IMR-90 (cell line): Measurements from ENCODE around the gene HIF1A. TPM values are rescaled to one million over a fixed set of nuclear protein-coding genes. Genes with fewer than 3 reads are reported as not detected.

Source experiments
- ATAC-seq: fragments of 200-7000 bp; cut with Tn5 transposase; 2 replicates; pipeline ENCODE4 v1.9.1; 2020; ENCODE audit warnings: low read depth, mild to moderate bottlenecking, moderate library complexity
- BruUV-seq: library from RNA; stranded (reverse); fragments of 400-500 nt; replicated peaks from 2 replicates; lab custom pipeline; 2021; lab: Mats Ljungman, UMichigan
- CTCF ChIA-PET: fragments of 300-600 bp; formaldehyde crosslinking; extraction: SDS; loops from one replicate; lab custom pipeline; 2021; ENCODE audit warnings: antibody characterized with exemption; lab: Yijun Ruan, JAX
- POLR2A ChIA-PET: fragments of 300-600 bp; sonication (Branson Sonifier 250); formaldehyde crosslinking; loops from one replicate; lab custom pipeline; 2022; ENCODE audit warnings: antibody characterized with exemption; ENCODE audit not compliant: unreplicated experiment; lab: Charles Lee
- DNase-seq: peaks from one replicate; pipeline ENCODE4 v3.0.0; 2013
- H2AFZ ChIP-seq: replicated peaks from 2 replicates; pipeline ENCODE3; 2013; ENCODE audit warnings: low read length, mild to moderate bottlenecking; ENCODE audit not compliant: poor library complexity
- H2AK5ac ChIP-seq: 2 replicates; pipeline ENCODE4 v1.6.1; 2013; ENCODE audit warnings: low read depth, low read length, inconsistent platforms
- H2AK9ac ChIP-seq: replicated peaks from 2 replicates; pipeline ENCODE3; 2013; ENCODE audit warnings: mild to moderate bottlenecking, low read depth, low read length, moderate library complexity; ENCODE audit not compliant: poor library complexity
- H2BK120ac ChIP-seq: 2 replicates; pipeline ENCODE4 v1.6.1; 2013; ENCODE audit warnings: low read depth, low read length, inconsistent platforms
- H2BK15ac ChIP-seq: 3 replicates; pipeline ENCODE4 v1.6.1; 2013; ENCODE audit warnings: low read depth, low read length, inconsistent platforms
- H2BK20ac ChIP-seq: 2 replicates; pipeline ENCODE4 v1.6.1; 2013; ENCODE audit warnings: low read depth, mild to moderate bottlenecking, inconsistent platforms, low read length, moderate library complexity
- H2BK5ac ChIP-seq: 2 replicates; pipeline ENCODE4 v1.6.1; 2013; ENCODE audit warnings: mild to moderate bottlenecking, low read depth, low read length, inconsistent platforms; ENCODE audit not compliant: poor library complexity, severe bottlenecking
- H3K14ac ChIP-seq: replicated peaks from 2 replicates; pipeline ENCODE4 v1.6.1; 2013; ENCODE audit warnings: low read depth, low read length, inconsistent platforms
- H3K18ac ChIP-seq: 2 replicates; pipeline ENCODE4 v1.6.1; 2013; ENCODE audit warnings: low read depth, low read length, control low read depth
- H3K23ac ChIP-seq: 2 replicates; pipeline ENCODE4 v1.6.1; 2013; ENCODE audit warnings: low read depth, low read length, inconsistent platforms
- H3K27ac ChIP-seq: 2 replicates; pipeline ENCODE4 v1.5.1; 2013; ENCODE audit warnings: mild to moderate bottlenecking, control low read depth, low read length; ENCODE audit not compliant: insufficient read depth
- H3K27me3 ChIP-seq: 2 replicates; pipeline ENCODE4 v1.6.1; 2013; ENCODE audit warnings: low read length; ENCODE audit not compliant: control insufficient read depth, insufficient read depth
- H3K36me3 ChIP-seq: 2 replicates; pipeline ENCODE4 v1.6.1; 2013; ENCODE audit warnings: low read length, mixed read lengths; ENCODE audit not compliant: control insufficient read depth, insufficient read depth
- H3K4ac ChIP-seq: 2 replicates; pipeline ENCODE4 v1.6.1; 2013; ENCODE audit warnings: low read depth, low read length, inconsistent platforms
- H3K4me1 ChIP-seq: 2 replicates; pipeline ENCODE4 v1.6.1; 2013; ENCODE audit warnings: low read length, mixed read lengths; ENCODE audit not compliant: control insufficient read depth, insufficient read depth
- H3K4me2 ChIP-seq: 2 replicates; pipeline ENCODE4 v1.6.1; 2013; ENCODE audit warnings: low read depth, mild to moderate bottlenecking, control low read depth, low read length, moderate library complexity
- H3K4me3 ChIP-seq: 2 replicates; pipeline ENCODE4 v1.5.1; 2013; ENCODE audit warnings: low read depth, mild to moderate bottlenecking, control low read depth, low read length, moderate library complexity; ENCODE audit not compliant: insufficient read depth
- H3K56ac ChIP-seq: 2 replicates; pipeline ENCODE4 v1.6.1; 2013; ENCODE audit warnings: low read length, inconsistent platforms; ENCODE audit not compliant: insufficient read depth; ENCODE audit errors: extremely low read depth
- H3K79me1 ChIP-seq, 2 experiments: 2 replicates each; pipeline ENCODE4 v1.6.1; 2013; ENCODE audit warnings: low read length in 2 of 2, inconsistent platforms in 1 of 2, low read depth in 1 of 2
- H3K9ac ChIP-seq: 2 replicates; pipeline ENCODE4 v1.6.1; 2013; ENCODE audit warnings: low read depth, low read length, control low read depth
- H3K9me1 ChIP-seq: 2 replicates; pipeline ENCODE4 v1.6.1; 2013; ENCODE audit warnings: low read length, inconsistent platforms; ENCODE audit not compliant: insufficient read depth
- H3K9me3 ChIP-seq: 2 replicates; pipeline ENCODE4 v1.6.1; 2013; ENCODE audit warnings: low read length; ENCODE audit not compliant: control insufficient read depth, insufficient read depth
- H4K20me1 ChIP-seq: 2 replicates; pipeline ENCODE4 v1.6.1; 2013; ENCODE audit warnings: low read length, inconsistent platforms; ENCODE audit not compliant: insufficient read depth
- H4K5ac ChIP-seq: 2 replicates; pipeline ENCODE4 v1.6.1; 2013; ENCODE audit warnings: mild to moderate bottlenecking, low read depth, low read length, control low read depth
- H4K8ac ChIP-seq, 2 experiments: 2 replicates each; pipeline ENCODE4 v1.6.1; 2013; ENCODE audit warnings: low read depth in 2 of 2, low read length in 2 of 2, control low read depth in 1 of 2, inconsistent platforms in 1 of 2
- H4K91ac ChIP-seq: 2 replicates; pipeline ENCODE4 v1.6.1; 2013; ENCODE audit warnings: low read depth, low read length, inconsistent platforms; ENCODE audit not compliant: insufficient read depth
- BHLHE40 ChIP-seq: fragments of 150-350 bp; IDR thresholded peaks from 2 replicates; pipeline ENCODE4 v1.6.1; 2016; ENCODE audit warnings: mild to moderate bottlenecking, low read depth, low read length
- CEBPB ChIP-seq: IDR thresholded peaks from 2 replicates; pipeline ENCODE4 v1.6.1; 2012; ENCODE audit warnings: low read depth, low read length, improper control_type of control experiment
- CHD1 ChIP-seq: IDR thresholded peaks from 2 replicates; pipeline ENCODE4 v1.6.1; 2012; ENCODE audit warnings: low read depth, low read length, improper control_type of control experiment
- CTCF ChIP-seq: conservative IDR thresholded peaks from 2 replicates; pipeline ENCODE4 v1.5.1; 2012; ENCODE audit warnings: mild to moderate bottlenecking, low read depth, low read length, improper control_type of control experiment
- ELK1 ChIP-seq: fragments of 150-350 bp; IDR thresholded peaks from 2 replicates; pipeline ENCODE4 v1.6.1; 2016; ENCODE audit warnings: low read depth, mild to moderate bottlenecking, low read length, moderate library complexity, borderline replicate concordance
- FOS ChIP-seq: fragments of 150-350 bp; IDR thresholded peaks from 2 replicates; pipeline ENCODE4 v1.6.1; 2016; ENCODE audit warnings: low read depth, low read length
- MAFK ChIP-seq: IDR thresholded peaks from 2 replicates; pipeline ENCODE4 v1.6.1; 2012; ENCODE audit warnings: low read depth, low read length, improper control_type of control experiment
- MAZ ChIP-seq: IDR thresholded peaks from 2 replicates; pipeline ENCODE4 v1.6.1; 2012; ENCODE audit warnings: low read depth, mild to moderate bottlenecking, low read length, improper control_type of control experiment, moderate library complexity, borderline replicate concordance
- MXI1 ChIP-seq: IDR thresholded peaks from 2 replicates; pipeline ENCODE4 v1.6.1; 2012; ENCODE audit warnings: low read depth, mild to moderate bottlenecking, low read length, moderate library complexity, borderline replicate concordance
- NFE2L2 ChIP-seq: fragments of 150-350 bp; IDR thresholded peaks from 2 replicates; pipeline ENCODE4 v1.6.1; 2016; ENCODE audit warnings: low read depth, mild to moderate bottlenecking, low read length
- POLR2A ChIP-seq: IDR thresholded peaks from 2 replicates; pipeline ENCODE4 v1.6.1; 2012; ENCODE audit warnings: mild to moderate bottlenecking, low read depth, low read length
- RAD21 ChIP-seq: IDR thresholded peaks from 2 replicates; pipeline ENCODE4 v1.6.1; 2012; ENCODE audit warnings: low read length, improper control_type of control experiment
- RCOR1 ChIP-seq: IDR thresholded peaks from 2 replicates; pipeline ENCODE4 v1.6.1; 2012; ENCODE audit warnings: mild to moderate bottlenecking, low read length, improper control_type of control experiment; ENCODE audit not compliant: insufficient replicate concordance
- RFX5 ChIP-seq: IDR thresholded peaks from 2 replicates; pipeline ENCODE4 v1.8.0; 2012; ENCODE audit warnings: low read depth, mild to moderate bottlenecking, low read length, moderate library complexity
- SMC3 ChIP-seq: fragments of 150-350 bp; IDR thresholded peaks from 2 replicates; pipeline ENCODE4 v1.6.1; 2016; ENCODE audit warnings: low read depth, mild to moderate bottlenecking, antibody characterized with exemption, low read length, moderate library complexity
- USF2 ChIP-seq: fragments of 150-350 bp; IDR thresholded peaks from 2 replicates; pipeline ENCODE4 v1.6.1; 2017; ENCODE audit warnings: mild to moderate bottlenecking, antibody characterized with exemption, low read length, low read depth
- dilution Hi-C: fragments of 300-500 bp; cut with HindIII; formaldehyde crosslinking; loops from one replicate; pipeline ENCODE4 v1.14.3; 2018; ENCODE audit warnings: low sequenced_read_pairs; ENCODE audit not compliant: unreplicated experiment
- in situ Hi-C: fragments of 300-500 bp; cut with MboI; formaldehyde crosslinking; loops from 3 replicates; pipeline ENCODE4 v1.14.3; 2019; ENCODE audit warnings: low sequenced_read_pairs, inconsistent platforms, mixed read lengths
- intact Hi-C: fragments of 100-400 bp; cut with micrococcal nuclease; formaldehyde crosslinking; loops from 2 replicates; pipeline ENCODE4 v1.10.0; 2022
- polyA plus RNA-seq, 3 experiments: library from polyadenylated mRNA; depleted of rRNA; stranded (reverse); fragments of >200 nt; gene quantifications; 2 replicates each; pipeline ENCODE4 v1.2.3, GENCODE V29; 2012; ENCODE audit warnings: low replicate concordance in 1 of 3
- total RNA-seq: library from RNA; depleted of rRNA; stranded (reverse); fragments of >200 nt; gene quantifications from 2 replicates; pipeline ENCODE4 v1.2.3, GENCODE V29; 2012

HIF1A gene
- total and polyA plus RNA-seq, 2 of the 4 experiments (the other 2 are of a cell fraction): 128 to 301 TPM

- ATAC-seq (no peak), DNase-seq (no peak)
- Histone ChIP-seq H3K27ac (no peak overlapping the region), H2AK5ac (no peak overlapping the region), H3K4me3 (no peak overlapping the region), H3K27me3 (no peaks in the 10 kb centered on the region), H4K8ac (no peak overlapping the region), H3K4me2 (no peak overlapping the region), H4K5ac (no peak overlapping the region), H3K4ac (no peak overlapping the region), H4K20me1 (peaks cover 9% of the 10 kb centered on the region), H2AK9ac (no peak overlapping the region), H2BK15ac (no peak overlapping the region), H3K9me1 (0 out of 2 replicates have a peak, but pooled peaks cover under 1% of the 10 kb centered on the region), H3K14ac (no peak overlapping the region), H3K9ac (no peak overlapping the region), H2BK20ac (no peak overlapping the region), H3K4me1 (no peaks in the 10 kb centered on the region), H4K91ac (no peak overlapping the region), H3K23ac (no peak overlapping the region), H3K56ac (no peak overlapping the region), H3K18ac (no peak overlapping the region), H2BK5ac (no peak overlapping the region), H2AFZ (no peak overlapping the region), H3K36me3 (peaks cover 68% of the 10 kb centered on the region), H3K79me1 (peaks cover 23 to 47% of the 10 kb centered on the region in 2 experiments), H3K9me3 (no peaks in the 10 kb centered on the region), H2BK120ac (no peak overlapping the region)
- TF ChIP-seq MAFK (no peak), CTCF (no peak), SMC3 (no peak), NFE2L2 (no peak), POLR2A (no peak), MAZ (no peak), BHLHE40 (no peak), RAD21 (no peak), MXI1 (no peak), ELK1 (no peak), USF2 (no peak), RFX5 (no peak), CEBPB (no peak), CHD1 (no peak), FOS (no peak), RCOR1 (no peak)
- BruUV-seq: no TSS peak
- intact Hi-C loops (no loop called here), in situ Hi-C loops (no loop called here), dilution Hi-C loops (no loop called here)
- POLR2A ChIA-PET: interaction anchor here (1.2 kb wide), 1 partner anchor 13 kb away, joined by 4 read pairs; no protein-coding TSS in a partner anchor
- CTCF ChIA-PET: interaction anchor here (0.6 to 1.6 kb wide), 3 partner anchors 9 to 186 kb away, joined by 3 to 6 read pairs (median 4); no protein-coding TSS in a partner anchor
Observed at GRCh38 chr14:61739133-61739532, 43.8 kb downstream of the HIF1A start.
